GM12801 (cell line): ENCODE measurements around the gene RAP1GAP.

Experiments used
- TF ChIP-seq, protein P1 (sequence below): IDR thresholded peaks from one replicate; pipeline ENCODE4 v1.5.1; 2011; ENCODE audit warnings: control low read depth; ENCODE audit not compliant: insufficient read length; ENCODE audit errors: extremely low read depth

RAP1GAP gene

DNA sequence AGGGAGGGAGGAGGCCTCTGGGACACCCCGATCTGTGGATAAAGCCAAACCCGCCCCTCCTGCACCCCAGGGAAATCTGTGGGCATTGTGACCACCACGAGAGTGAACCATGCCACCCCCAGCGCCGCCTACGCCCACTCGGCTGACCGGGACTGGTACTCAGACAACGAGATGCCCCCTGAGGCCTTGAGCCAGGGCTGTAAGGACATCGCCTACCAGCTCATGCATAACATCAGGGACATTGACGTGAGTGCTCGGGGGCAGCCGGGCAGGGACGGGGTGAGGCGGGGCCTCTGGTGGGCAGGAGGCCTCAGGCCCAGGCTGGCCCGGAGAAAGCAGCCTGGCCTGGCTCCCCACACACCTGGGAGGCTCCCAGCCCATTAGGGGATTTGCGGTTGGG is 105.2 kb downstream of the RAP1GAP start:
- TF ChIP-seq, protein P1, sequence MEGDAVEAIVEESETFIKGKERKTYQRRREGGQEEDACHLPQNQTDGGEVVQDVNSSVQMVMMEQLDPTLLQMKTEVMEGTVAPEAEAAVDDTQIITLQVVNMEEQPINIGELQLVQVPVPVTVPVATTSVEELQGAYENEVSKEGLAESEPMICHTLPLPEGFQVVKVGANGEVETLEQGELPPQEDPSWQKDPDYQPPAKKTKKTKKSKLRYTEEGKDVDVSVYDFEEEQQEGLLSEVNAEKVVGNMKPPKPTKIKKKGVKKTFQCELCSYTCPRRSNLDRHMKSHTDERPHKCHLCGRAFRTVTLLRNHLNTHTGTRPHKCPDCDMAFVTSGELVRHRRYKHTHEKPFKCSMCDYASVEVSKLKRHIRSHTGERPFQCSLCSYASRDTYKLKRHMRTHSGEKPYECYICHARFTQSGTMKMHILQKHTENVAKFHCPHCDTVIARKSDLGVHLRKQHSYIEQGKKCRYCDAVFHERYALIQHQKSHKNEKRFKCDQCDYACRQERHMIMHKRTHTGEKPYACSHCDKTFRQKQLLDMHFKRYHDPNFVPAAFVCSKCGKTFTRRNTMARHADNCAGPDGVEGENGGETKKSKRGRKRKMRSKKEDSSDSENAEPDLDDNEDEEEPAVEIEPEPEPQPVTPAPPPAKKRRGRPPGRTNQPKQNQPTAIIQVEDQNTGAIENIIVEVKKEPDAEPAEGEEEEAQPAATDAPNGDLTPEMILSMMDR: no peak

DNA sequence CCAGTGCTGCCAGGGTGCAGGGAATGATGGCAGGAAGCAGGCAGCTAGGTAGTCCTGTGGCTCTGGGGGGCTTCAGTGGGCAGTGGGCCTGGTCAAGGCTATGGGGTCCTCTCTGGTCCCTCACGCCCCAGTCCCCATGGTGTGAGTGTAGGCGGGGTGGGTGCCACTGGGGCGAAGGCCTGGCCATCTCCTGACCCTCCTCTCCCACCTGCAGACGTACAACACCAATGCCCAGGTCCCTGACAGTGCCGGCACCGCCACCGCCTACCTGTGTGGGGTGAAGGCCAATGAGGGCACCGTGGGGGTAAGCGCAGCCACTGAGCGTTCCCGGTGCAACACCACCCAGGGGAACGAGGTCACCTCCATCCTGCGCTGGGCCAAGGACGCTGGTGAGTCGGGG is 106.3 kb downstream of the RAP1GAP start:
- TF ChIP-seq, protein P1: no peak

DNA sequence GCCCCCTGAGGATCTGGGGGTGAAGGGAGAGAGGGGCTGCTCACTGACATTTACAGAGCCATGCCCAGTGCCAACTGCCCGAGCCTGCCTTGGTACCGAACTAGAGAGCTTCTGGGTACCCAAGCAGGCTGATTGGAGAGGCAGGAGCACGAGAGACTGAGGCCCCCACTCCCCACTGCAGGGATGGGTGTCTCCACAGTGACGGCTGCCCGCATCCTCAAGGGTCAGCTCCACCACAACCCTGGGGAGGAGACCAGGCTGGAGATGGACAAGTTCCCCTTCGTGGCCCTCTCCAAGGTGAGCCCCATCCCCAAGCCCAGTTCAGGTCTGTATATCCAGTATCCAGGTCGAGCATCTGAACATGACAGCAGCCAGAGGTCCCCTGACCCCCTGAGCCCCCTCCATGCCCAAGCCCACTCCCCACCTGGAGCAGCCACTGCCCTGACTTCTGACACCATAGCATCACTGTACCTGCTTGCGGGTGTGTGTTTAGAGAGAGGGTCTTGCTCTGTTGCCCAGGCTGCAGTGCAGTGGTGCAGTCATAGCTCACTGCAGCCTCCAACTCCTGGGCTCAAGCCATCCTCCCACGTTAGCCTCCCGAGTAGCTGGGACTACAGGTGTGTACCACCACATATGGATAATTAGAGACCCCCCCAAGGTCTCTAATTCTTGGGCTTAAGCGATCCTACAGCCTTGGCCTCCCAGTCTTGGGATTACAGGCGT is 108.1 kb downstream of the RAP1GAP start:
- TF ChIP-seq, protein P1: no peak

DNA sequence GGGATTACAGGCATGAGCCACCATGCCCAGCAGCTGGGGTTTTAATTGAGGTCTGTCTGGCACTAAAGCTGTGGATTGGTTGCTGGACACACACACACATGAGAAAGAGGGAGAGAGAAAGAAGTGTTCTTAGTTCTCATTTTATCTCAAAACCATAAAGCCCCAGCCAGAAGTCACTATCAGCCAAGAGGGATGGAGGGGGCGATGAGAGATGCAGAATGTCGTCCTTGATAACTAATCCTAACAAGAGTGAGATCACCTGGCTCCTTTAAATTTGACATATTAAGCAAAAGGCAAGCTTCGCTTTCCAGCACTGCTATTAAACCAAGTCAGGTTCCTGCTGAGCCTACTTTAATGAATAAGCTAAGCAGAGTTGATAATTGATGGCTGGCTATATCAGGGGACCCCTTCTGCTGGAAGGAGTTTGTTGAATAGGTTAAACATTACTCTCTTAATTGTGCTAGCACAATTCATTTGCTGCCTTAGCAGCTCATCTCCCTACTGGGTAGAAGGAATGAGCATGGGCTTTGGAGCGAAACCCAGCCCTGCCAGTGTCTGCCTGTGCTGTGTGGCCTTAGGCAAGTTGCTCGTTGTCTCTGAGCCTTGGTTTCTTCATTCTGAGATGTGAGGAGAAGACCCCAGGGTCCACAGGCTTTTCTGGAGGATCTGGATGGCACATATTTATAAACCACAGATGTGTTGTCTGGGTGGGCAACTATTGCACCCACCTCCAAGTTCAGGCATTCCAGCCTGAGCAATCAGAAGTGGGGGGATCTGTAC is 109.2 kb downstream of the RAP1GAP start:
- TF ChIP-seq, protein P1: no peak

DNA sequence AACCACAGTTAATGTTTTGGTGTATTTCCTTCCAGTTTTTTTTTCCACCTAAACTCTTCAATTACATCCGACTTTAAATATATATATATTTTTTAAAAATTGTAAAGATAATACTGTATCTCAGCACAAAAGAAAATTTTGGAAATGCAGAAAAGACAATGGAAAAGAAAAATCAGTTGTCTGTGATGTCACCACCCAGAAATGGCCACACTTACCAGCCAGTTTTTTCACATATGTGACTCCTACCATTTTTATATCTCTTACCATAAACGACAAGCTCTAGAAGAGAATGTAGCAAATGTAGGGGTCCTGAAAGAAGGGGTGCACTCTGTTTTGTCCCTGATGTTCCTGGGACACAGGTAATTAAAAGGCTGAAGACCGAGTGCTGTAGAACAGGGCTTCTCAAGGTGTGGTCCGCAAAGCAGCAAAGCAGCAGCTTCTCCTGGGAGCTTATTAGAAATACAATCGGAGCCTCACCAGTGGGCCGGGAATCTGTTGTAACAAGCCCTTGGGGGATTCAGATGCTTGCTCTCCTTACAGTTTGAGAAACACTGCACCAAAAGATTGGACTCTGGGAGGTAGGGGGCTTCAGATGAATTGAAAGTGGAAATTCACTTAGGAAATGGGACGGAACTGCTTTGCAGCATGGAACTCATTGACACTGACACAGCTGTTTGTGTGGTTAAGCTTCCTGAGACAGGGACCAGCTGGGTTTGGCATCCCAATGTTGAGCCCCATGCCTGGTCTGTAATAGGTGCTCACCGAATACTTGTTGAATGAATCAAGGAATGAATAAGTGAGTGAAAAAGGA is 115.8 kb downstream of the RAP1GAP start:
- TF ChIP-seq, protein P1: no peak

DNA sequence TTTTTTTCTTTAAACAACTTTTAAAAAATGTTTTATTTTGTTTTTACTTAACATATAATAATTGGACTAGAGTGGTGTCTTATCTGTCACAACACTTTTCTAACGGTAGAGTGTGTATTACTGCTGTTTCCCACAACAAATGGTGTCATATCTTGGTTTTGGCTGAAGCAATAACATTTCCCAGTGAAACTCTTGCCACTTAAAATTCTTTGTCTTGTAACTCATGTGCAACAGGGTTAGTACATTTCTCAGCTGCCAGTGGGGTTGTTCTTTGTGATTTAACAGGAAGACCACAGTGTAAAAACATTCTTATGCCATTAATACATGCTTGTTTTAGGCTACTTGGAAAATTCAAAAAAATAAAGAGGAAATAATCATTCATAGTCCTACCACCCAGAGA is 116.4 kb downstream of the RAP1GAP start:
- TF ChIP-seq, protein P1: no peak

DNA sequence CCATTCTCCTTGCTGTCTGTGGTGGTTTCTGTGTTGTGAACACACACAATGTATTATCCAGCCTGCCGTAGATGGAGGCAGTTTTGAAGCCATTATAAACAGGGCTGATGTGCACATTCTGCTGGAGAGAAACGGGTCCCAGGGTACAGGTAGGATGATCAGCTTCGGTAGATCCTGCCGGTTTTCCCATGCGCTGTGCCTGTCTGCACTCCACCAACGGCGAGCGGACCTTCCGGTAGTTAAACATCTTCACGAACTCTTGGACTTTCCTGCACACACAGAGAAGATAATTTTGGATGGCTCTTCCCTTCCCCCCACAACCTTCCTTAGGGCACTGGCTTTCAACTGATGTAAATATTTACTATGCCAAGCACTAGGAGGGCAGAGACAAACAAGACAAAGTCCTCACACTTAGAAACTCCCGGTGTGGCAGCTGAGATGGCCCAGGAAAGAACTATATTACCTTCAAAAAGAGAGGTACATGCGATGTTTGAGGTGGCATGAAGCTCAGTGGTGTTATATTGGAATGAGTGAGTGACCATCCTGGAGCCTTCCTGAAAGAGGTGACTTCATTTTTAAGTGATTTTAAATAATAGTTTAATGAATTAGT is 118.2 kb downstream of the RAP1GAP start:
- TF ChIP-seq, protein P1: no peak
